ENCODE data around the gene MAPK4.
"Not testable (repeated sequence)": the region's sequence is repeated elsewhere in the genome, so short reads cannot be mapped to it uniquely, and the experiment has no call there.

Gene MAPK4

DNA sequence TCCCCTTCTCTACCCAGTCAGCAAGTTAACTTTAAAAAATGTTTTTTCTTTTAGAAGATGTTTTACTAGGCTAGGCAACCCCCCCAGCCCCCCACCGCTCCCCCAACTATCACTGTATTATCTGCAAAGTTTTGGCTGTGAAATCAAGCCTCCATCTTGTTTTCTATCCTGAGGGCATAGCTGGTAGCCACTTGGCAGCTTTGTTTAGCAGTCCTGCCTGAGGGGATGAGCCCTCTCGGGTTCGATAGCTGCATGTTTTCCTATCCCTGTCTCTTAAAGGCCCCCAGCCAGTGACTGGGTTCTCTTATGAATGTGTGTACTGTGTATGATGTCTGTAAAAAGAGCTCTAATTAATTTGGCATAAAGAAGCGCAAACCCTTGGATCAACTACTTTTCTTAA is 216.5 kb downstream of the MAPK4 start:
- no peak for DNase-seq

DNA sequence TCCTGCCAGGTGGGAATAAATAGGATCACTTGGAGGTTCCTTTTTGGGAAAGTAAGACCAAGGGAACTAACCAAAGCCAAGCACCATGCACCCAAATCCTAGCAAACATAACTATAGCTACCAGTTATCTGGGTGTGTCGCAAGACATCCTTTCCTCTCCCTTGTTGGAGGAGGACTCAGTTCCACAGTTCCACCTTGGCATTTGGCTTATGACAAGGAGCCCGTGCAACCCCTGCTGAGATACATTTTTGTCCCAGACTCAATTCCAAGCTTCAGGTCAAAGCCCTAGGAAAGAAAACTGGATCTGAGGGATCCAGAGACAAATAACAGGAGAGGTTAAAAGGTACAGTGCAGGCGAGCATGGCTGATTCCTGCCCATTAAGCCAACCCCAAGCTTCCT is 219.1 kb downstream of the MAPK4 start:
- DNase-seq, result not testable (repeated sequence)

All from activated CD4-positive, alpha-beta T cell treated with anti-CD3 and anti-CD28 coated beads, Interleukin-2, Interleukin-6, amounts not matched to agents 100 ng/mL and 50 ng/mL, durations not matched to agents 16 hours and 8 hours (primary cell).